H9 (cell line): ENCODE measurements around the gene TFF2. TPM values are rescaled to one million over a fixed set of nuclear protein-coding genes. Genes with fewer than 3 reads are reported as not detected.

Source experiments
- DNase-seq: peaks from one replicate; pipeline ENCODE4 v3.0.0-alpha.2; 2017
- H2AFZ ChIP-seq: one replicate; pipeline ENCODE4 v1.6.1; 2013; ENCODE audit warnings: mild to moderate bottlenecking, low read length, control low read depth, moderate library complexity
- H2AK5ac ChIP-seq: 2 replicates; pipeline ENCODE4 v1.6.1; 2013; ENCODE audit warnings: low read length, control low read depth, mixed read lengths; ENCODE audit not compliant: insufficient read length
- H2BK120ac ChIP-seq: one replicate; pipeline ENCODE4 v1.6.1; 2013; ENCODE audit warnings: low read depth, mild to moderate bottlenecking, low read length, control low read depth, inconsistent platforms; ENCODE audit not compliant: poor library complexity, severe bottlenecking
- H2BK12ac ChIP-seq: 2 replicates; pipeline ENCODE4 v1.6.1; 2013; ENCODE audit warnings: low read length, control low read depth, mixed read lengths, low read depth; ENCODE audit not compliant: insufficient read length
- H2BK15ac ChIP-seq: 2 replicates; pipeline ENCODE4 v1.6.1; 2013; ENCODE audit warnings: low read depth, low read length, control low read depth
- H2BK20ac ChIP-seq: one replicate; pipeline ENCODE4 v1.6.1; 2013; ENCODE audit warnings: low read depth, mild to moderate bottlenecking, low read length, control low read depth, inconsistent platforms; ENCODE audit not compliant: poor library complexity, severe bottlenecking
- H2BK5ac ChIP-seq: 2 replicates; pipeline ENCODE4 v1.6.1; 2013; ENCODE audit warnings: low read length, control low read depth, mixed read lengths; ENCODE audit not compliant: insufficient read length
- H3K14ac ChIP-seq: 2 replicates; pipeline ENCODE4 v1.6.1; 2013; ENCODE audit warnings: low read length, control low read depth; ENCODE audit not compliant: insufficient read depth
- H3K18ac ChIP-seq: 2 replicates; pipeline ENCODE4 v1.6.1; 2013; ENCODE audit warnings: low read depth, mild to moderate bottlenecking, mixed read lengths, low read length, control low read depth; ENCODE audit not compliant: insufficient read length
- H3K23ac ChIP-seq: 2 replicates; pipeline ENCODE4 v1.6.1; 2013; ENCODE audit warnings: low read length, control low read depth, mixed read lengths, low read depth; ENCODE audit not compliant: insufficient read length
- H3K23me2 ChIP-seq: 2 replicates; pipeline ENCODE4 v1.6.1; 2013; ENCODE audit warnings: low read depth, mild to moderate bottlenecking, mixed read lengths, low read length, control low read depth; ENCODE audit not compliant: insufficient read length, poor library complexity, severe bottlenecking
- H3K27ac ChIP-seq: 2 replicates; pipeline ENCODE4 v1.5.1; 2013; ENCODE audit warnings: low read length, control low read depth, mixed read lengths, low read depth; ENCODE audit not compliant: insufficient read length
- H3K27me3 ChIP-seq: 2 replicates; pipeline ENCODE4 v1.6.1; 2013; ENCODE audit warnings: low read length, control low read depth, inconsistent platforms; ENCODE audit not compliant: insufficient read depth
- H3K4ac ChIP-seq: 2 replicates; pipeline ENCODE4 v1.6.1; 2013; ENCODE audit warnings: low read depth, mild to moderate bottlenecking, control low read depth, inconsistent platforms, low read length, moderate library complexity
- H3K4me1 ChIP-seq: 2 replicates; pipeline ENCODE4 v1.6.1; 2013; ENCODE audit warnings: low read length, control low read depth, inconsistent platforms; ENCODE audit not compliant: insufficient read depth
- H3K4me2 ChIP-seq: 2 replicates; pipeline ENCODE4 v1.6.1; 2013; ENCODE audit warnings: low read length, control low read depth, mixed read lengths; ENCODE audit not compliant: insufficient read length, insufficient read depth
- H3K56ac ChIP-seq: 2 replicates; pipeline ENCODE4 v1.6.1; 2013; ENCODE audit warnings: low read depth, mild to moderate bottlenecking, mixed read lengths, low read length, control low read depth; ENCODE audit not compliant: insufficient read length
- H3K79me1 ChIP-seq: 2 replicates; pipeline ENCODE4 v1.6.1; 2013; ENCODE audit warnings: low read depth, mild to moderate bottlenecking, moderate library complexity, low read length, control low read depth, inconsistent platforms; ENCODE audit not compliant: insufficient read depth, poor library complexity, severe bottlenecking
- H3K79me2 ChIP-seq: 2 replicates; pipeline ENCODE4 v1.6.1; 2013; ENCODE audit warnings: low read length, control low read depth, inconsistent platforms; ENCODE audit not compliant: insufficient read depth
- H3K9ac ChIP-seq: 2 replicates; pipeline ENCODE4 v1.6.1; 2013; ENCODE audit warnings: low read length, control low read depth, mixed read lengths; ENCODE audit not compliant: insufficient read length; ENCODE audit errors: extremely low read depth
- H3K9me3 ChIP-seq: one replicate; pipeline ENCODE4 v1.6.1; 2013; ENCODE audit warnings: low read depth, low read length, inconsistent platforms; ENCODE audit not compliant: control insufficient read depth
- H3T11ph ChIP-seq: one replicate; pipeline ENCODE4 v1.6.1; 2013; ENCODE audit warnings: mild to moderate bottlenecking, low read length, control low read depth, inconsistent platforms
- H4K20me1 ChIP-seq: one replicate; pipeline ENCODE4 v1.6.1; 2013; ENCODE audit not compliant: control insufficient read depth, insufficient read length, insufficient read depth
- H4K5ac ChIP-seq: 2 replicates; pipeline ENCODE4 v1.6.1; 2013; ENCODE audit warnings: low read depth, mild to moderate bottlenecking, mixed read lengths, low read length, control low read depth; ENCODE audit not compliant: insufficient read length
- H4K8ac ChIP-seq: replicated peaks from 2 replicates; pipeline ENCODE4 v1.6.1; 2013; ENCODE audit warnings: low read length, control low read depth, mixed read lengths, low read depth; ENCODE audit not compliant: insufficient read length
- H4K91ac ChIP-seq: 2 replicates; pipeline ENCODE4 v1.6.1; 2013; ENCODE audit warnings: low read depth, mild to moderate bottlenecking, moderate library complexity, mixed read lengths, low read length, control low read depth; ENCODE audit not compliant: insufficient read length
- H3K27ac Mint-ChIP-seq, 3 experiments: 2 replicates in 2 of 3; 3 replicates in 1 of 3; pipeline ENCODE4 v1.8.0; 2020 to 2021; ENCODE audit warnings: mixed read lengths in 3 of 3, mild to moderate bottlenecking in 1 of 3, moderate library complexity in 1 of 3
- H3K27me3 Mint-ChIP-seq: 2 replicates; pipeline ENCODE4 v1.8.0; 2021; ENCODE audit warnings: low read depth, mild to moderate bottlenecking, moderate library complexity, mixed read lengths
- H3K36me3 Mint-ChIP-seq, 3 experiments: 2 replicates in 2 of 3; 3 replicates in 1 of 3; pipeline ENCODE4 v1.8.0; 2020 to 2021; ENCODE audit warnings: low read depth in 3 of 3, mixed read lengths in 3 of 3; ENCODE audit not compliant: insufficient read depth in 1 of 3
- H3K4me1 Mint-ChIP-seq, 2 experiments: 2 replicates each; pipeline ENCODE4 v1.8.0; 2020; ENCODE audit warnings: mixed read lengths in 2 of 2
- H3K4me3 Mint-ChIP-seq, 2 experiments: 2 replicates in 1 of 2; 3 replicates in 1 of 2; pipeline ENCODE4 v1.8.0; 2020 to 2021; ENCODE audit warnings: mild to moderate bottlenecking in 2 of 2, mixed read lengths in 2 of 2, moderate library complexity in 1 of 2
- H3K9me3 Mint-ChIP-seq, 2 experiments: 2 replicates in 1 of 2; 3 replicates in 1 of 2; pipeline ENCODE4 v1.8.0; 2020; ENCODE audit warnings: mild to moderate bottlenecking in 2 of 2, mixed read lengths in 2 of 2, moderate library complexity in 1 of 2
- CTCF ChIP-seq: fragments of 200-600 bp; sonication (generic); conservative IDR thresholded peaks from 3 replicates; pipeline ENCODE4 v1.8.0; 2021; ENCODE audit warnings: antibody characterized with exemption, mild to moderate bottlenecking
- WGBS: extraction: QIAGEN DNeasy Blood & Tissue Kit; methylation state at CpG from one replicate; pipeline ENCODE4 v1.1.7; 2013; ENCODE audit warnings: missing lambda C conversion rate, low lambda C conversion rate, mixed read lengths; ENCODE audit not compliant: insufficient read length; ENCODE audit errors: extremely low coverage; 5-methylcytosine and 5-hydroxymethylcytosine counted together
- total RNA-seq: library from RNA; stranded (reverse); gene quantifications from 2 replicates; pipeline ENCODE4 v1.2.1, GENCODE V29; 2021

Gene TFF2
- total RNA-seq, 1 experiment from 2014 or later, result not detected

GRCh38 chr21:42317341-42317741, 33.5 kb downstream of the TFF2 start:
- no peaks in the 10 kb centered on the region for H3K23me2 ChIP-seq
- H2BK20ac ChIP-seq, result no peak overlapping the region
- H3K18ac ChIP-seq, result no peak overlapping the region
- H3K14ac ChIP-seq, result no peak overlapping the region
- H3K4me1 ChIP-seq, result peaks cover 11% of the 10 kb centered on the region; the same call in 1 of the 2 replicates
- no peak overlapping the region for H2BK120ac ChIP-seq
- TF ChIP-seq CTCF, result no peak
- H3K9ac ChIP-seq, result no peak overlapping the region
- H3K27me3 Mint-ChIP-seq, result no peaks in the 10 kb centered on the region; the same call in 1 of the 2 replicates
- no peak overlapping the region for H2AFZ ChIP-seq
- H3K27me3 ChIP-seq, result no peaks in the 10 kb centered on the region
- no peaks in the 10 kb centered on the region for H3K36me3 Mint-ChIP-seq
- no peak overlapping the region for H3K56ac ChIP-seq
- H3K23ac ChIP-seq, result no peak overlapping the region
- no peak overlapping the region; a peak in 1 of 5 replicates for H3K4me3 Mint-ChIP-seq
- H2BK12ac ChIP-seq, result no peak overlapping the region
- no peaks in the 10 kb centered on the region for H3K79me1 ChIP-seq
- peaks cover 52 to 57% of the 10 kb centered on the region in 2 experiments for H3K4me1 Mint-ChIP-seq
- H3K27ac Mint-ChIP-seq, result 0 out of 7 replicates have a peak overlapping the region, but pooled peaks of 1 of the 3 experiments have one; percentile 34
- H4K8ac ChIP-seq, result no peak overlapping the region
- no peaks in the 10 kb centered on the region for H3K79me2 ChIP-seq
- H4K5ac ChIP-seq, result no peak overlapping the region
- H3K9me3 Mint-ChIP-seq, result no peaks in the 10 kb centered on the region
- H4K91ac ChIP-seq, result no peak overlapping the region
- H3T11ph ChIP-seq, result no peak overlapping the region
- no peak overlapping the region for H2BK5ac ChIP-seq
- H2AK5ac ChIP-seq, result no peak overlapping the region
- WGBS, result no CpG with 5 or more reads among the region's 8 CpGs
- no peaks in the 10 kb centered on the region for H3K9me3 ChIP-seq
- H3K27ac ChIP-seq, result no peak overlapping the region
- no peak for DNase-seq
- H4K20me1 ChIP-seq, result no peaks in the 10 kb centered on the region
- H3K4ac ChIP-seq, result no peak overlapping the region
- H3K4me2 ChIP-seq, result no peak overlapping the region
- H2BK15ac ChIP-seq, result no peak overlapping the region
